ENCODE data around the gene CYBB.

- TF ChIP-seq POLR2AphosphoS5 (IDR thresholded peaks at IDR 0.05; ENCODE audit: low read depth, low read length) (no peak), CTCF (IDR thresholded peaks at IDR 0.05) (no peak), FOXJ3 (CRISPR knock-in tag; IDR thresholded peaks at IDR 0.05) (no peak), ZBTB33 (IDR thresholded peaks at IDR 0.05; ENCODE audit: borderline replicate concordance, low read depth) (no peak), USF1 (IDR thresholded peaks at IDR 0.05; ENCODE audit: borderline replicate concordance, low read depth) (no peak), MXI1 (IDR thresholded peaks at IDR 0.05; ENCODE audit: low read depth, low read length) (no peak), SMC3 (IDR thresholded peaks at IDR 0.05; ENCODE audit: low read depth, low read length) (no peak), GABPA (IDR thresholded peaks at IDR 0.05; ENCODE audit: low read depth) (no peak)
These were observed 30.1 kb downstream of the CYBB start for GRCh38 chrX:37809970-37810369.

Data from SK-N-SH (cell line).